Endothelial cell of umbilical vein (primary cell): Measurements from ENCODE around the gene HYAL3. TPM values are rescaled to one million over a fixed set of nuclear protein-coding genes. Genes with fewer than 3 reads are reported as not detected.

ENCODE experiments used
- BruUV-seq: library from RNA; stranded (reverse); fragments of 400-500 nt; replicated peaks from 2 replicates; lab custom pipeline; 2021; lab: Mats Ljungman, UMichigan
- CTCF ChIA-PET: fragments of 300-600, 350-600 bp; sonication (Branson Sonifier 250); formaldehyde crosslinking; loops from one replicate; lab custom pipeline; 2021; ENCODE audit warnings: antibody characterized with exemption, inconsistent platforms; lab: Charles Lee
- POLR2A ChIA-PET: fragments of 300-600, 350-600 bp; sonication (Branson Sonifier 250); formaldehyde crosslinking; loops from one replicate; lab custom pipeline; 2021; ENCODE audit warnings: antibody characterized with exemption, inconsistent platforms; lab: Charles Lee
- DNase-seq: peaks from one replicate; pipeline ENCODE4 v3.0.0-alpha.2; 2011; ENCODE audit warnings: low read depth, low spot score
- FAIRE-seq: peaks from 2 replicates; lab custom pipeline; 2011; peaks lifted over from hg19 to GRCh38; lab: Jason Lieb, UNC
- H2AFZ ChIP-seq: 2 replicates; pipeline ENCODE4 v1.6.0; 2012; ENCODE audit warnings: low read depth, low read length, control low read depth, inconsistent platforms
- H3K27ac ChIP-seq: 2 replicates; pipeline ENCODE4 v1.5.1; 2011; ENCODE audit warnings: low read depth, mild to moderate bottlenecking, control low read depth, low read length, moderate library complexity; ENCODE audit not compliant: insufficient read depth
- H3K27me3 ChIP-seq, 2 experiments: 2 replicates each; pipeline versions ENCODE4 v1.6.0 to v1.6.1; 2011; ENCODE audit warnings: low read length in 2 of 2, mixed read lengths in 1 of 2; ENCODE audit not compliant: control insufficient read depth in 2 of 2, insufficient read depth in 2 of 2
- H3K36me3 ChIP-seq, 2 experiments: 2 replicates in 1 of 2; 3 replicates in 1 of 2; pipeline ENCODE4 v1.5.1; 2011; ENCODE audit warnings: low read length in 2 of 2, mild to moderate bottlenecking in 1 of 2, moderate library complexity in 1 of 2; ENCODE audit not compliant: control insufficient read depth in 2 of 2, insufficient read depth in 2 of 2; ENCODE audit errors: extremely low read depth in 1 of 2
- H3K4me1 ChIP-seq: 3 replicates; pipeline ENCODE4 v1.5.1; 2011; ENCODE audit warnings: mild to moderate bottlenecking, low read length; ENCODE audit not compliant: control insufficient read depth, insufficient read depth; ENCODE audit errors: extremely low read depth
- H3K4me2 ChIP-seq: 2 replicates; pipeline ENCODE4 v1.6.1; 2011; ENCODE audit warnings: low read length, control low read depth, mixed read lengths; ENCODE audit not compliant: insufficient read depth
- H3K4me3 ChIP-seq, 3 experiments: fragments of 200-600 bp in 1 of 3; sonication (generic), shearing (Covaris generic) in 1 of 3; replicated peaks in 1 of 3; 2 replicates each; pipeline ENCODE4 v1.5.1; 2011 to 2016; ENCODE audit warnings: control low read depth in 3 of 3, low read length in 3 of 3, mild to moderate bottlenecking in 2 of 3, inconsistent platforms in 1 of 3, low read depth in 1 of 3, moderate library complexity in 1 of 3; ENCODE audit not compliant: insufficient read depth in 1 of 3
- H3K79me2 ChIP-seq: 2 replicates; pipeline ENCODE4 v1.6.0; 2012; ENCODE audit warnings: low read length, inconsistent platforms; ENCODE audit not compliant: control insufficient read depth, insufficient read depth
- H3K9ac ChIP-seq: replicated peaks from 2 replicates; pipeline ENCODE3; 2011; ENCODE audit warnings: low read length, control low read depth; ENCODE audit not compliant: insufficient read depth; ENCODE audit errors: extremely low read depth
- H3K9me1 ChIP-seq: replicated peaks from 3 replicates; pipeline ENCODE4 v1.6.0; 2011; ENCODE audit warnings: mild to moderate bottlenecking, low read length; ENCODE audit not compliant: control insufficient read depth, insufficient read depth; ENCODE audit errors: extremely low read depth
- H3K9me3 ChIP-seq: replicated peaks from 2 replicates; pipeline ENCODE4 v1.5.1; 2012; ENCODE audit warnings: low read length, inconsistent platforms; ENCODE audit not compliant: control insufficient read depth, insufficient read depth
- H4K20me1 ChIP-seq: replicated peaks from 2 replicates; pipeline ENCODE3; 2011; ENCODE audit warnings: mild to moderate bottlenecking, low read length; ENCODE audit not compliant: control insufficient read depth, insufficient read depth; ENCODE audit errors: extremely low read depth
- EZH2 ChIP-seq: IDR thresholded peaks from 2 replicates; pipeline ENCODE4 v1.6.1; 2012; ENCODE audit warnings: borderline replicate concordance, low read depth, mild to moderate bottlenecking, moderate library complexity, low read length, inconsistent platforms; ENCODE audit not compliant: severe bottlenecking
- FOS ChIP-seq: IDR thresholded peaks from 2 replicates; pipeline ENCODE4 v1.6.1; 2011; ENCODE audit warnings: mild to moderate bottlenecking, low read length, moderate library complexity, borderline replicate concordance; ENCODE audit not compliant: insufficient read depth
- GATA2 ChIP-seq: IDR thresholded peaks from 2 replicates; pipeline ENCODE4 v1.7.0; 2011; ENCODE audit warnings: low read depth, mild to moderate bottlenecking, moderate library complexity, mixed read lengths, low read length; ENCODE audit not compliant: insufficient read length, insufficient read depth
- JUN ChIP-seq: IDR thresholded peaks from 2 replicates; pipeline ENCODE4 v1.6.1; 2011; ENCODE audit warnings: borderline replicate concordance, low read depth; ENCODE audit not compliant: insufficient read length, insufficient read depth
- MYC ChIP-seq: IDR thresholded peaks from one replicate; pipeline ENCODE4 v1.6.1; 2011; ENCODE audit warnings: mild to moderate bottlenecking, low read depth, low read length
- POLR2A ChIP-seq: IDR thresholded peaks from 2 replicates; pipeline ENCODE4 v1.6.1; 2012; ENCODE audit warnings: low read depth, mild to moderate bottlenecking, control low read depth, low read length
- POLR2AphosphoS5 ChIP-seq: IDR thresholded peaks from 2 replicates; pipeline ENCODE4 v1.6.1; 2012; ENCODE audit warnings: low read depth, mild to moderate bottlenecking, control low read depth, low read length, moderate library complexity; ENCODE audit not compliant: insufficient read depth
- dilution Hi-C: fragments of 300-500 bp; cut with MboI; formaldehyde crosslinking; loops from one replicate; pipeline ENCODE4 v1.15.0; 2019; ENCODE audit warnings: low sequenced_read_pairs; ENCODE audit not compliant: extremely low pct_ligation_motif_present
- intact Hi-C: fragments of 100-400 bp; cut with micrococcal nuclease; formaldehyde crosslinking; loops from one replicate; pipeline ENCODE4 v1.10.0; 2022
- polyA plus RNA-seq, 4 experiments: library from polyadenylated mRNA; depleted of rRNA in 3 of 4; stranded (reverse) in 3 of 4; unstranded in 1 of 4; fragments of >200 nt; gene quantifications; 2 replicates each; pipeline versions ENCODE4 v1.2.1 to v1.2.3, GENCODE V29; 2011 to 2012; ENCODE audit warnings: missing spikeins in 1 of 4
- total RNA-seq: library from RNA; stranded (reverse); gene quantifications from 2 replicates; pipeline ENCODE4 v1.2.3, GENCODE V29; 2021
- TF ChIP-seq, protein P1 (sequence below): IDR thresholded peaks from 2 replicates; pipeline ENCODE4 v1.6.1; 2011; ENCODE audit not compliant: insufficient read depth, insufficient read length
- TF ChIP-seq, protein P2 (sequence below), 2 donors: IDR thresholded peaks; 1 replicate in 1 of 2; 2 replicates in 1 of 2; pipeline ENCODE4 v1.5.1; 2011; ENCODE audit warnings: low read length in 2 of 2, mild to moderate bottlenecking in 2 of 2, moderate library complexity in 2 of 2, control low read depth in 1 of 2, inconsistent platforms in 1 of 2, low read depth in 1 of 2; ENCODE audit not compliant: insufficient read depth in 1 of 2; ENCODE audit errors: extremely low read depth in 1 of 2

The HYAL3 gene
- total and polyA plus RNA-seq, 2 donors (not counting 3 experiments of a cell fraction or from before 2014, with no cell fraction given), result 4.8 to 11.5 TPM

DNA sequence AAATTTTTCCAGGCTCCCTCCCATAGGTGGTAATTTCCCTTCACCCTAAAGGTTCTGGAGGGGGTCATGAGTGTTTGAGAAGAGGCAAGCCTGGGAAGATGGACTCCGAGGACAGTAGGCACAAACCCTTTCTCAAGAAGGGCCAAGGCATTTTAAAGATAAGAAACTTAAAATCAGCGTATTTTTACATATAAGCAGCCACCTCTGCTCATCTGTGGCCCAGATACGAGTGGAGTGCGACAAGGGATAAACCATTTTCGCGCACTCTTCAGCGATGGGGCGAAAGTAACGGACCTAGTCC lies 40.9 kb upstream of the HYAL3 start:
- no peaks in the 10 kb centered on the region for H3K9me1 ChIP-seq
- H3K4me2 ChIP-seq, result peak overlapping the region; percentile 33
- H2AFZ ChIP-seq, result peak overlapping the region; percentile 79
- intact Hi-C loops (no loop called here), dilution Hi-C loops (no loop called here)
- no peak overlapping the region for H3K4me3 ChIP-seq
- BruUV-seq, result no TSS peak
- peaks cover 20% of the 10 kb centered on the region for H3K79me2 ChIP-seq
- H3K27me3 ChIP-seq, result no peaks in the 10 kb centered on the region
- no peak overlapping the region for H3K9ac ChIP-seq
- no peak overlapping the region for H3K27ac ChIP-seq
- ChIA-PET POLR2A (no interaction called here), CTCF (interaction anchor here (1.0 to 2.4 kb wide), 3 partner anchors 13 to 202 kb away, joined by 3 to 6 read pairs (median 3); partner anchors contain the start of gene HYAL2)
- TF ChIP-seq POLR2A (no peak), GATA2 (no peak), EZH2 (no peak), POLR2AphosphoS5 (no peak), JUN (no peak), MYC (no peak), FOS (no peak)
- TF ChIP-seq, protein P1, sequence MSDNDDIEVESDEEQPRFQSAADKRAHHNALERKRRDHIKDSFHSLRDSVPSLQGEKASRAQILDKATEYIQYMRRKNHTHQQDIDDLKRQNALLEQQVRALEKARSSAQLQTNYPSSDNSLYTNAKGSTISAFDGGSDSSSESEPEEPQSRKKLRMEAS, result no peak
- TF ChIP-seq, protein P2, sequence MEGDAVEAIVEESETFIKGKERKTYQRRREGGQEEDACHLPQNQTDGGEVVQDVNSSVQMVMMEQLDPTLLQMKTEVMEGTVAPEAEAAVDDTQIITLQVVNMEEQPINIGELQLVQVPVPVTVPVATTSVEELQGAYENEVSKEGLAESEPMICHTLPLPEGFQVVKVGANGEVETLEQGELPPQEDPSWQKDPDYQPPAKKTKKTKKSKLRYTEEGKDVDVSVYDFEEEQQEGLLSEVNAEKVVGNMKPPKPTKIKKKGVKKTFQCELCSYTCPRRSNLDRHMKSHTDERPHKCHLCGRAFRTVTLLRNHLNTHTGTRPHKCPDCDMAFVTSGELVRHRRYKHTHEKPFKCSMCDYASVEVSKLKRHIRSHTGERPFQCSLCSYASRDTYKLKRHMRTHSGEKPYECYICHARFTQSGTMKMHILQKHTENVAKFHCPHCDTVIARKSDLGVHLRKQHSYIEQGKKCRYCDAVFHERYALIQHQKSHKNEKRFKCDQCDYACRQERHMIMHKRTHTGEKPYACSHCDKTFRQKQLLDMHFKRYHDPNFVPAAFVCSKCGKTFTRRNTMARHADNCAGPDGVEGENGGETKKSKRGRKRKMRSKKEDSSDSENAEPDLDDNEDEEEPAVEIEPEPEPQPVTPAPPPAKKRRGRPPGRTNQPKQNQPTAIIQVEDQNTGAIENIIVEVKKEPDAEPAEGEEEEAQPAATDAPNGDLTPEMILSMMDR (IDR thresholded peaks at IDR 0.05; ENCODE audit: extremely low read depth in 1 of 2, insufficient read depth in 1 of 2, low read depth in 1 of 2, low read length in 2 of 2), result no peak
- no peaks in the 10 kb centered on the region for H3K36me3 ChIP-seq
- no peaks in the 10 kb centered on the region for H3K9me3 ChIP-seq
- FAIRE-seq (no peak), DNase-seq (no peak)
- H4K20me1 ChIP-seq, result no peaks in the 10 kb centered on the region
- peaks cover 23% of the 10 kb centered on the region for H3K4me1 ChIP-seq
